ENCODE measurements around the gene FAM111A.

Gene FAM111A

DNA sequence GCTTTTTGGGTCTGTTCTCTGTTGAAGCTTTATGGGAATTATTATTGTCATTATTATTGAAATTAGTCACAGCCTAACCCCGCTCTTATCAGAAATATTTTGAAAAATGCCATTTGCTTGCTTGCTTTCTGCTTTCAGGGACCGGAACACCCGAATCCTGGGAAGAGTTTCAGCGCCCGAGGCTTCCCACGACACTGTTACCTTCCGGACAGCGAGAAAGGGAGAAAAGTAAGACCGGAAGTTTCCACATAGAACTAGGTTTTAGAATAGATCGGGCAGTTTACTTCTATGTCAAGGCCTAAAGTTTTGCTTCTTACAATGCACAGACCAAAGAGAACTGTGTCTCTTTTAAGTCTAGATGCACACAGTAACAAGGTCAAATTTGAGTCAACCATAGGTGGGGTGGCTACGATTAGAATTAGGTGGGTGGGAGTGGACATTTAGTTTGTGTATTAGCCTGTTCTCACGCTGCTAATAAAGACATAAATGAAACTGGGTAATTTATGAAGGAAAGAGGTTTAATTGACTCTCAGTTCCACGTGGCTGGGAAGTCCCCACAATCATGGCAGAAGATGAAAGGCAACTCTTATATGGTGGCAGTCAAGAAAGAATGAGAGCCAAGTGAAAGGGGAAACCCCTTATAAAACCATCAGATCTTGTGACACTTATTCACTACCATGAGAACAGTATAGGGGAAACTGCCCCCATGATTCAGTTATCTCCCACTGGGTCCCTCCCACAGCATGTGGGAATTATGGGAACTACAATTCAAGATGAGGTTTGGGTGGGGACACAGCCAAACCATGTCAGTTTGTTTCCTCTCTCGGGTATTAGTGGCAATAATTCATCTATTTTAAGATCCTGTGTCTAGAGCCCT is 57.1 kb downstream of the FAM111A start:
- no peak for DNase-seq (ENCODE audit: low read depth, low spot score)

GRCh38 chr11:59200423-59200746 is 57.7 kb downstream of the FAM111A start:
- DNase-seq (ENCODE audit: low read depth, low spot score), result no peak

DNA sequence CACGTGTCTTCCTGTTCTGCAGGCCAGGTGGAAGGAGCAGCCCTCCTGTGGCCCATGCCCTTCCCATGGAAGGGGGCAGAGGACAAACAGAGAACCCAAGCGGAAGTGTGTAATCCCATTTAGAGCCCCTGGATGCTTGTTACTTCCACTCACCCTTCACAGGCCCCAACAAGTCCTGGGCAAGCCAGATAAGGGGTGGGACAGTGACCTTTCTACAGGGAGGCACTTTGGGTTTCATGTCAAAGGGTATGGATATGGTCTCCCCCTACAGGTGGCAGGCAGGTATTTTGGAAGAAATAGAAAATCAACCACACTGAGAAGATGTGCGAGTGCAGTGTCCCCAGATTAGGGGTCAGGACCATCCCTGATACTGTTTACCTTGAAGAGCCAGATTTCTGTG is 58.7 kb downstream of the FAM111A start:
- DNase-seq (ENCODE audit: low read depth, low spot score), result no peak

Measured in activated CD4-positive, CD25-positive, alpha-beta regulatory T cell treated with anti-CD3 and anti-CD28 coated beads, Interleukin-2, amount 50 U/mL, for 16 hours (primary cell).